VCaP (cell line): ENCODE measurements around the gene MACROD2.

Experiments
- H3K27ac ChIP-seq: fragments of 450-650 bp; 2 replicates; pipeline ENCODE4 v1.5.1; 2017
- CTCF ChIP-seq: fragments of 450-650 bp; conservative IDR thresholded peaks from 2 replicates; pipeline ENCODE4 v1.5.1; 2017; ENCODE audit warnings: mild to moderate bottlenecking, moderate library complexity

Gene MACROD2

GRCh38 chr20:14422892-14423291 lies 427.6 kb downstream of the MACROD2 start:
- no peak for TF ChIP-seq CTCF
- peak overlapping the region; percentile 38 for H3K27ac ChIP-seq

GRCh38 chr20:14431568-14431967 lies 436.3 kb downstream of the MACROD2 start:
- no peak for TF ChIP-seq CTCF

GRCh38 chr20:14432085-14432484 lies 436.8 kb downstream of the MACROD2 start:
- H3K27ac ChIP-seq = no peak overlapping the region
- TF ChIP-seq CTCF = no peak

More at GRCh38 chr20:14431568-14431967, 436.3 kb downstream of the MACROD2 start:
- H3K27ac ChIP-seq = no peak overlapping the region

GRCh38 chr20:14432597-14432996 lies 437.3 kb downstream of the MACROD2 start:
- TF ChIP-seq CTCF = no peak
- H3K27ac ChIP-seq = no peak overlapping the region

GRCh38 chr20:14434384-14435136 lies 439.2 kb downstream of the MACROD2 start:
- no peak overlapping the region for H3K27ac ChIP-seq
- no peak for TF ChIP-seq CTCF

GRCh38 chr20:14441201-14441600 lies 445.9 kb downstream of the MACROD2 start:
- no peak overlapping the region for H3K27ac ChIP-seq
- TF ChIP-seq CTCF = no peak

- no peak for TF ChIP-seq CTCF
- H3K27ac ChIP-seq = no peak overlapping the region
These were observed 448.8 kb downstream of the MACROD2 start for GRCh38 chr20:14444106-14444505.
